ENCODE results near the gene HBD.

DNA sequence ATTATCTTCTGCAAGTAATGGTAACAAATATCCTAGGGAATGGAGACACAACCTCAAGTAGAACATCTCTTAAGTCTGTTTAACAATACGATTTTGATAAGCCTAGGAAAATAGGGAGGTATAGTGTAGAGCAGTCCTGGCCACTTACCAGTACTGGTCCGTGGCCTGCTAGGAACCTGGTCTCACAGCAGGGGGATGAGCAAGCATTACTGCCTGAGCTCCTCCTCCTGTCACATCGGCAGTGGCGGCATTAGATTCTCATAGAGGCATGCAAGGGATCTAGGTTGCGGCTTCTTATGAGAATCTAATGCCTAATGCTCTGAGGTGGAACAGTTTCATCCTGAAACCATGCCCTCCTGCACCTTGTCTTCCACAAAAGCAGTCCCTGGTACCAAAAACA, 38.2 kb downstream of the HBD start:
- TF ChIP-seq, protein P1, sequence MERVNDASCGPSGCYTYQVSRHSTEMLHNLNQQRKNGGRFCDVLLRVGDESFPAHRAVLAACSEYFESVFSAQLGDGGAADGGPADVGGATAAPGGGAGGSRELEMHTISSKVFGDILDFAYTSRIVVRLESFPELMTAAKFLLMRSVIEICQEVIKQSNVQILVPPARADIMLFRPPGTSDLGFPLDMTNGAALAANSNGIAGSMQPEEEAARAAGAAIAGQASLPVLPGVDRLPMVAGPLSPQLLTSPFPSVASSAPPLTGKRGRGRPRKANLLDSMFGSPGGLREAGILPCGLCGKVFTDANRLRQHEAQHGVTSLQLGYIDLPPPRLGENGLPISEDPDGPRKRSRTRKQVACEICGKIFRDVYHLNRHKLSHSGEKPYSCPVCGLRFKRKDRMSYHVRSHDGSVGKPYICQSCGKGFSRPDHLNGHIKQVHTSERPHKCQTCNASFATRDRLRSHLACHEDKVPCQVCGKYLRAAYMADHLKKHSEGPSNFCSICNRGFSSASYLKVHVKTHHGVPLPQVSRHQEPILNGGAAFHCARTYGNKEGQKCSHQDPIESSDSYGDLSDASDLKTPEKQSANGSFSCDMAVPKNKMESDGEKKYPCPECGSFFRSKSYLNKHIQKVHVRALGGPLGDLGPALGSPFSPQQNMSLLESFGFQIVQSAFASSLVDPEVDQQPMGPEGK (CRISPR knock-in tag; IDR thresholded peaks at IDR 0.05; ENCODE audit: borderline replicate concordance): no peak
- TF ChIP-seq, protein P2, sequence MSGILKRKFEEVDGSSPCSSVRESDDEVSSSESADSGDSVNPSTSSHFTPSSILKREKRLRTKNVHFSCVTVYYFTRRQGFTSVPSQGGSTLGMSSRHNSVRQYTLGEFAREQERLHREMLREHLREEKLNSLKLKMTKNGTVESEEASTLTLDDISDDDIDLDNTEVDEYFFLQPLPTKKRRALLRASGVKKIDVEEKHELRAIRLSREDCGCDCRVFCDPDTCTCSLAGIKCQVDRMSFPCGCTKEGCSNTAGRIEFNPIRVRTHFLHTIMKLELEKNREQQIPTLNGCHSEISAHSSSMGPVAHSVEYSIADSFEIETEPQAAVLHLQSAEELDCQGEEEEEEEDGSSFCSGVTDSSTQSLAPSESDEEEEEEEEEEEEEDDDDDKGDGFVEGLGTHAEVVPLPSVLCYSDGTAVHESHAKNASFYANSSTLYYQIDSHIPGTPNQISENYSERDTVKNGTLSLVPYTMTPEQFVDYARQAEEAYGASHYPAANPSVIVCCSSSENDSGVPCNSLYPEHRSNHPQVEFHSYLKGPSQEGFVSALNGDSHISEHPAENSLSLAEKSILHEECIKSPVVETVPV (CRISPR knock-in tag; IDR thresholded peaks at IDR 0.05): no peak
- no peak for TF ChIP-seq RARB (CRISPR knock-in tag; IDR thresholded peaks at IDR 0.05)
- TF ChIP-seq ZNF70 (CRISPR knock-in tag; IDR thresholded peaks at IDR 0.05): no peak
- TF ChIP-seq GLIS3 (CRISPR knock-in tag; IDR thresholded peaks at IDR 0.05): no peak

Measured in SK-N-SH treated with all-trans-retinoic acid at 6 μM for 48 hours (cell line).